Gastrocnemius medialis (tissue), 4 donors: Measurements from ENCODE around the gene MOB3B. TPM values are rescaled to one million over a fixed set of nuclear protein-coding genes. Genes with fewer than 3 reads are reported as not detected.

Source experiments
- ATAC-seq, 2 donors: fragments of 150-250 bp; one replicate each; pipeline ENCODE4 v1.9.1; 2016
- DNase-seq, 2 donors: peaks; one replicate each; pipeline ENCODE4 v3.0.0-alpha.2; 2019
- H3K27ac ChIP-seq, 4 donors: fragments of 200-600 bp; sonication (generic); 1 replicate in 1 of 4; 2 replicates in 3 of 4; pipeline ENCODE4 v1.5.1; 2016 to 2018; ENCODE audit warnings: mild to moderate bottlenecking in 2 of 4, moderate library complexity in 1 of 4
- H3K27me3 ChIP-seq, 3 donors: fragments of 200-600 bp; sonication (generic) in 2 of 3; 1 replicate in 1 of 3; 2 replicates in 2 of 3; pipeline versions ENCODE4 v1.5.1 to v1.6.0; 2016 to 2019; ENCODE audit warnings: mild to moderate bottlenecking in 1 of 3, moderate library complexity in 1 of 3
- H3K36me3 ChIP-seq, 2 donors: fragments of 200-600 bp; sonication (generic) in 1 of 2; one replicate each; pipeline ENCODE4 v1.5.1; 2017 to 2018
- H3K4me1 ChIP-seq, 2 donors: fragments of 200-600 bp; sonication (generic) in 1 of 2; one replicate each; pipeline ENCODE4 v1.5.1; 2016 to 2017; ENCODE audit warnings: mild to moderate bottlenecking in 2 of 2
- H3K4me3 ChIP-seq, 4 donors: fragments of 200-600 bp; sonication (generic) in 3 of 4; 1 replicate in 1 of 4; 2 replicates in 3 of 4; pipeline ENCODE4 v1.5.1; 2016 to 2019; ENCODE audit warnings: mild to moderate bottlenecking in 2 of 4
- H3K9me3 ChIP-seq, 3 donors: fragments of 200-600 bp; sonication (generic) in 2 of 3; 1 replicate in 1 of 3; 2 replicates in 2 of 3; pipeline ENCODE4 v1.5.1; 2016 to 2019
- CTCF ChIP-seq, 5 experiments: fragments of 450-650 bp in 3 of 5; fragments of 200-600 bp in 2 of 5; sonication (generic) in 2 of 5; IDR thresholded peaks in 4 of 5; conservative IDR thresholded peaks in 1 of 5; 1 replicate in 4 of 5; 2 replicates in 1 of 5; pipeline ENCODE4 v1.5.1; 2016 to 2019; ENCODE audit warnings: antibody characterized with exemption in 5 of 5, mild to moderate bottlenecking in 3 of 5, moderate library complexity in 3 of 5
- POLR2A ChIP-seq, 2 donors: fragments of 450-650 bp; IDR thresholded peaks; one replicate each; pipeline ENCODE4 v1.6.1; 2017; ENCODE audit warnings: antibody characterized with exemption in 2 of 2, mild to moderate bottlenecking in 2 of 2, moderate library complexity in 2 of 2
- in situ Hi-C, 4 donors: fragments of 200-750 bp; cut with MboI; loops; one replicate each; pipeline versions ENCODE4 v1.15.0 to v1.8.0; 2017; ENCODE audit warnings: low sequenced_read_pairs in 4 of 4
- intact Hi-C: fragments of 100-400 bp; cut with DNase I; formaldehyde crosslinking; loops from one replicate; pipeline ENCODE4 v1.15.1; 2023; ENCODE audit warnings: low total_unique reads
- total RNA-seq, 4 donors: library from RNA; depleted of rRNA; stranded (reverse); fragments of >200 nt; gene quantifications; one replicate each; pipeline versions ENCODE4 v1.1.0 to v1.2.3, GENCODE V29; 2016

Gene MOB3B
- total RNA-seq, 4 donors from 2014 or later, result 3.4 to 16.3 (median 12.7) TPM

- ATAC-seq (no peak), DNase-seq (no peak)
- intact Hi-C loops, result no loop called here
- in situ Hi-C loops, result no loop called here
- Histone ChIP-seq H3K9me3 (no peaks in the 10 kb centered on the region), H3K27me3 (no peaks in the 10 kb centered on the region), H3K4me3 (no peak overlapping the region), H3K4me1 (peaks cover 29 to 39% of the 10 kb centered on the region in 2 donors), H3K36me3 (no peaks in the 10 kb centered on the region), H3K27ac (no peak overlapping the region)
- TF ChIP-seq POLR2A (IDR thresholded peaks at IDR 0.05) (no peak), CTCF (IDR thresholded peaks at IDR 0.05 in 4 of 5, conservative IDR thresholded peaks at IDR 0.05 in 1 of 5) (no peak)
Observed at GRCh38 chr9:27365707-27366376, 163.8 kb downstream of the MOB3B start.

- in situ Hi-C loops, result no loop called here
- H3K27ac ChIP-seq, result no peak overlapping the region
- intact Hi-C loops, result no loop called here
- TF ChIP-seq POLR2A (IDR thresholded peaks at IDR 0.05), result no peak
- TF ChIP-seq CTCF (IDR thresholded peaks at IDR 0.05 in 4 of 5, conservative IDR thresholded peaks at IDR 0.05 in 1 of 5), result no peak
- H3K4me3 ChIP-seq, result no peak overlapping the region
- DNase-seq (no peak), ATAC-seq (no peak)
- no peaks in the 10 kb centered on the region for H3K27me3 ChIP-seq
- no peaks in the 10 kb centered on the region for H3K36me3 ChIP-seq
- H3K4me1 ChIP-seq, result peaks cover 24 to 43% of the 10 kb centered on the region in 2 donors
- H3K9me3 ChIP-seq, result no peaks in the 10 kb centered on the region
Observed at GRCh38 chr9:27362447-27363210, 167.0 kb downstream of the MOB3B start.

- Histone ChIP-seq H3K36me3 (no peaks in the 10 kb centered on the region), H3K4me3 (no peak overlapping the region), H3K9me3 (no peaks in the 10 kb centered on the region), H3K27me3 (no peaks in the 10 kb centered on the region), H3K4me1 (peaks cover 13 to 40% of the 10 kb centered on the region in 2 donors), H3K27ac (peak overlapping the region in 1 of 4 donors; percentile 58)
- DNase-seq, result no peak
- intact Hi-C loops, result no loop called here
- TF ChIP-seq CTCF (IDR thresholded peaks at IDR 0.05 in 4 of 5, conservative IDR thresholded peaks at IDR 0.05 in 1 of 5) (no peak), POLR2A (IDR thresholded peaks at IDR 0.05) (no peak)
- ATAC-seq, result no peak
- in situ Hi-C loops, result no loop called here
Observed at GRCh38 chr9:27361492-27361891, 168.1 kb downstream of the MOB3B start.

GRCh38 chr9:27359763-27360162 lies 169.9 kb downstream of the MOB3B start:
- Histone ChIP-seq H3K27me3 (no peaks in the 10 kb centered on the region), H3K4me1 (peaks cover 5 to 27% of the 10 kb centered on the region in 2 donors), H3K9me3 (no peaks in the 10 kb centered on the region), H3K4me3 (no peak overlapping the region), H3K27ac (peak overlapping the region in 2 of 4 donors; percentile 26 to 58), H3K36me3 (no peaks in the 10 kb centered on the region)
- no peak for TF ChIP-seq POLR2A (IDR thresholded peaks at IDR 0.05)
- no peak for TF ChIP-seq CTCF (IDR thresholded peaks at IDR 0.05 in 4 of 5, conservative IDR thresholded peaks at IDR 0.05 in 1 of 5)
- DNase-seq (no peak), ATAC-seq (no peak)
- intact Hi-C loops, result no loop called here
- in situ Hi-C loops, result no loop called here
